ENCODE data around the gene BCL11A. TPM values are rescaled to one million over a fixed set of nuclear protein-coding genes. Genes with fewer than 3 reads are reported as not detected.
A peak's percentile ranks its signal among the peaks of the same experiment; 100 is the strongest.

The BCL11A gene
- 1.1 TPM for polyA plus RNA-seq (2013, experiment 1 of 2)
- 1.1 TPM for polyA plus RNA-seq (2013, experiment 2 of 2)

GRCh38 chr2:60553495-60554073, at the start of gene BCL11A:
TSS of gene BCL11A (minus strand) at chr2:60553654. CDS start at chr2:60553270, 384 bp downstream.
- Histone ChIP-seq H3K4me1 (ENCODE audit: control insufficient read depth, insufficient read depth, low read depth, low read length) (peaks cover 22% of the 10 kb centered on the region), H3K27ac (ENCODE audit: low read length, poor library complexity, severe bottlenecking) (peak within 1 kb of the TSS; percentile 64)

DNA sequence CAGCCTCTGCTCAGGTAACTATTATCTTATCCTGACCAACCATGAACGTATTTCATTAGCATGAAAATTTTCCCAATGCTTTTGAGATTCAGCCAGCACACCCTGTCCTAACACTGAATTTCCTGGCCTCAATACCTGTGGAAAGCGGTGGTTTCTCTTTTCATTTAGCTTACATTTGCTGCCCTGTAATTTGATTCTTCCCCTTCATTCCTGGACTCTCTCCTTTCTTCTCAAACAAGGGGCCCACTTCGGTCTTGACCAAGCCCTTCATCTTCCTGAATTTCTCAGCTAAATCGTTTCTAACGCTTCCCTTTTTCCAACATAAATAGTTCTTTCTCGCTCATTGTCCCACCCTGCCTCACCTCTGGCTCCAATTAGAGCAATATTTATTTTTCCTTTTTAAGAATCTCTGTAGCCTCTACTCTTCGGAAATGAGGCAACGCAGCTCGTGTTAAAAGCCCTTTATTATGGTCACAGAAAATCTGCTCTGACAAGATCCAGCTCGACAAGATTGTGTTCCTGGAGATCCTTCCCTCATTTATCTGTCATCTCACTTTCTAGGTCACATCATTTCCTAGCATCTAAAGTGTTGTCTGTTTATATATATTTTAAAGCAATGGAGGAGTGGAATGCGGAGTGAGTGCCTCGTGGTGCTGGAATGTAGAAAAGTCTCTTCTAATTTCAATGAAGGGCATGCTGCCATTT, 49.5 kb upstream of the BCL11A start:
- Histone ChIP-seq H3K14ac (ENCODE audit: low read length in 2 of 2) (no peak overlapping the region), H3K36me3 (ENCODE audit: control insufficient read depth in 1 of 2, insufficient read depth in 2 of 2, low read depth in 1 of 2, low read length in 2 of 2) (no peaks in the 10 kb centered on the region), H3K18ac (ENCODE audit: low read depth in 1 of 2, low read length in 2 of 2) (no peak overlapping the region), H2BK15ac (ENCODE audit: low read depth, poor library complexity, severe bottlenecking) (no peak overlapping the region), H3K23ac (ENCODE audit: low read length in 2 of 2) (no peak overlapping the region), H3K4ac (ENCODE audit: low read depth in 1 of 2, low read length in 2 of 2) (no peak overlapping the region), H3K27me3 (ENCODE audit: control insufficient read depth in 1 of 2, insufficient read depth in 1 of 2, low read length in 2 of 2) (peaks cover 0 to 3% of the 10 kb centered on the region in 2 experiments), H3K4me2 (ENCODE audit: low read length, poor library complexity, severe bottlenecking) (no peak overlapping the region), H4K8ac (ENCODE audit: low read length) (no peak overlapping the region), H2BK12ac (ENCODE audit: low read length in 2 of 2) (no peak overlapping the region), H2BK5ac (ENCODE audit: low read depth, low read length, poor library complexity, severe bottlenecking) (no peak overlapping the region), H3K9me3 (ENCODE audit: control insufficient read depth, low read length) (no peaks in the 10 kb centered on the region), H3K27ac (ENCODE audit: low read length, poor library complexity, severe bottlenecking) (no peak overlapping the region), H3K4me3 (ENCODE audit: insufficient read depth in 1 of 2, low read depth in 1 of 2, low read length in 2 of 2) (no peak overlapping the region), H2AFZ (ENCODE audit: low read depth, low read length) (no peak overlapping the region), H3K9ac (ENCODE audit: low read length) (no peak overlapping the region), H3K4me1 (ENCODE audit: control insufficient read depth, insufficient read depth, low read depth, low read length) (no peaks in the 10 kb centered on the region), H3K79me1 (replicated peaks; ENCODE audit: low read length, poor library complexity, severe bottlenecking) (no peaks in the 10 kb centered on the region), H4K91ac (ENCODE audit: low read length) (no peak overlapping the region), H2AK5ac (ENCODE audit: low read length, severe bottlenecking) (no peak overlapping the region), H2BK120ac (ENCODE audit: low read depth, low read length) (no peak overlapping the region)
- 40% methylated on average over 11 of the region's 12 CpGs for WGBS
- no peak for DNase-seq

More at GRCh38 chr2:60553495-60554073, at the start of gene BCL11A:
- no peak within 1 kb of the TSS for H2AK5ac ChIP-seq (ENCODE audit: low read length, severe bottlenecking)
- no peak within 1 kb of the TSS for H2BK120ac ChIP-seq (ENCODE audit: low read depth, low read length)
- H3K79me1 ChIP-seq (replicated peaks; ENCODE audit: low read length, poor library complexity, severe bottlenecking), result peaks cover 17% of the 10 kb centered on the region
- H3K23ac ChIP-seq (ENCODE audit: low read length in 2 of 2), result peak within 1 kb of the TSS in 1 of 2 experiments; percentile 70
- 2% methylated on average over 17 of the region's 35 CpGs for WGBS
- H2BK12ac ChIP-seq (ENCODE audit: low read length in 2 of 2), result no peak within 1 kb of the TSS
- H3K9ac ChIP-seq (ENCODE audit: low read length), result no peak within 1 kb of the TSS
- H3K4me3 ChIP-seq (ENCODE audit: insufficient read depth in 1 of 2, low read depth in 1 of 2, low read length in 2 of 2), result peak within 1 kb of the TSS; percentile 74 to 80
- no peak within 1 kb of the TSS for H4K91ac ChIP-seq (ENCODE audit: low read length)
- no peak within 1 kb of the TSS for H3K4ac ChIP-seq (ENCODE audit: low read depth in 1 of 2, low read length in 2 of 2)
- no peak within 1 kb of the TSS for H3K14ac ChIP-seq (ENCODE audit: low read length in 2 of 2)
- H3K27me3 ChIP-seq (ENCODE audit: control insufficient read depth in 1 of 2, insufficient read depth in 1 of 2, low read length in 2 of 2), result peaks cover 29 to 82% of the 10 kb centered on the region in 2 experiments
- peak; percentile 82 for DNase-seq
- H2BK15ac ChIP-seq (ENCODE audit: low read depth, poor library complexity, severe bottlenecking), result no peak within 1 kb of the TSS
- no peaks in the 10 kb centered on the region for H3K9me3 ChIP-seq (ENCODE audit: control insufficient read depth, low read length)
- H2BK5ac ChIP-seq (ENCODE audit: low read depth, low read length, poor library complexity, severe bottlenecking), result no peak within 1 kb of the TSS
- peak within 1 kb of the TSS; percentile 100 for H3K4me2 ChIP-seq (ENCODE audit: low read length, poor library complexity, severe bottlenecking)
- peak within 1 kb of the TSS; percentile 16 to 76 for H3K18ac ChIP-seq (ENCODE audit: low read depth in 1 of 2, low read length in 2 of 2)
- H3K36me3 ChIP-seq (ENCODE audit: control insufficient read depth in 1 of 2, insufficient read depth in 2 of 2, low read depth in 1 of 2, low read length in 2 of 2), result no peaks in the 10 kb centered on the region
- H4K8ac ChIP-seq (ENCODE audit: low read length), result peak within 1 kb of the TSS; percentile 32
- H2AFZ ChIP-seq (ENCODE audit: low read depth, low read length), result peak within 1 kb of the TSS; percentile 70

- Histone ChIP-seq H2AK5ac (ENCODE audit: low read length, severe bottlenecking) (no peak overlapping the region), H3K27me3 (ENCODE audit: control insufficient read depth in 1 of 2, insufficient read depth in 1 of 2, low read length in 2 of 2) (peaks cover 0 to 3% of the 10 kb centered on the region in 2 experiments)
- WGBS, result 95% methylated on average over 2 of the region's 6 CpGs
Measured at GRCh38 chr2:60602388-60602787, 48.9 kb upstream of the BCL11A start.

DNA sequence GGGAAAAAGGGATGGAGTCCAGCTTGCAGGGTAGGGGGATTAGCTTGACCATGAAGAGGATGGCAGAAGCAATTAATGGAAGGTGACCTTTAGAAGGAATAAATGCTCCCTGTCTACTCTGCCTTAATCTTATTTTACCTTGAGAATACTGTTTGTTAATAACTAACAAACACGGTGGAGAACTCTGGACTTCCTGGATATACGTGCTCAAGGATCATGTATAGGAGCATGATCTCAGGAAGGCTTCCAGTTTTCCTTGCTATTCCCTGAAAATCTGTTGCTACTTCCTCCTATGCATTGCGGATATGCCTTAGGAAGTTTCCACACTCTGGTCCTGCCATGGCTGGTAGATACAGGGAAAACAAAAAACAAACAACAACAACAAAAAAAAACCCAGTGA, 44.8 kb upstream of the BCL11A start:
- no peak overlapping the region for H2BK5ac ChIP-seq (ENCODE audit: low read depth, low read length, poor library complexity, severe bottlenecking)
- no peak overlapping the region for H2BK15ac ChIP-seq (ENCODE audit: low read depth, poor library complexity, severe bottlenecking)
- H2AFZ ChIP-seq (ENCODE audit: low read depth, low read length), result no peak overlapping the region
- no peaks in the 10 kb centered on the region for H3K79me1 ChIP-seq (replicated peaks; ENCODE audit: low read length, poor library complexity, severe bottlenecking)
- no peak overlapping the region for H3K4ac ChIP-seq (ENCODE audit: low read depth in 1 of 2, low read length in 2 of 2)
- H3K23ac ChIP-seq (ENCODE audit: low read length in 2 of 2), result no peak overlapping the region
- no peak overlapping the region for H2AK5ac ChIP-seq (ENCODE audit: low read length, severe bottlenecking)
- WGBS, result 96% methylated on average over 3 of the region's 3 CpGs
- no peak overlapping the region for H2BK120ac ChIP-seq (ENCODE audit: low read depth, low read length)
- H3K9ac ChIP-seq (ENCODE audit: low read length), result no peak overlapping the region
- no peaks in the 10 kb centered on the region for H3K36me3 ChIP-seq (ENCODE audit: control insufficient read depth in 1 of 2, insufficient read depth in 2 of 2, low read depth in 1 of 2, low read length in 2 of 2)
- H3K18ac ChIP-seq (ENCODE audit: low read depth in 1 of 2, low read length in 2 of 2), result no peak overlapping the region
- H4K8ac ChIP-seq (ENCODE audit: low read length), result no peak overlapping the region
- no peak overlapping the region for H3K14ac ChIP-seq (ENCODE audit: low read length in 2 of 2)
- no peaks in the 10 kb centered on the region for H3K4me1 ChIP-seq (ENCODE audit: control insufficient read depth, insufficient read depth, low read depth, low read length)
- H2BK12ac ChIP-seq (ENCODE audit: low read length in 2 of 2), result no peak overlapping the region
- no peak overlapping the region for H3K4me2 ChIP-seq (ENCODE audit: low read length, poor library complexity, severe bottlenecking)
- no peak overlapping the region for H3K27ac ChIP-seq (ENCODE audit: low read length, poor library complexity, severe bottlenecking)
- no peak overlapping the region for H4K91ac ChIP-seq (ENCODE audit: low read length)
- H3K4me3 ChIP-seq (ENCODE audit: insufficient read depth in 1 of 2, low read depth in 1 of 2, low read length in 2 of 2), result no peak overlapping the region
- DNase-seq, result no peak
- peaks cover 5% of the 10 kb centered on the region for H3K9me3 ChIP-seq (ENCODE audit: control insufficient read depth, low read length)
- H3K27me3 ChIP-seq (ENCODE audit: control insufficient read depth in 1 of 2, insufficient read depth in 1 of 2, low read length in 2 of 2), result peaks cover 3% of the 10 kb centered on the region in 2 experiments

More at GRCh38 chr2:60602388-60602787, 48.9 kb upstream of the BCL11A start:
- Histone ChIP-seq H2BK12ac (ENCODE audit: low read length in 2 of 2) (no peak overlapping the region), H3K9ac (ENCODE audit: low read length) (no peak overlapping the region), H3K18ac (ENCODE audit: low read depth in 1 of 2, low read length in 2 of 2) (no peak overlapping the region), H4K91ac (ENCODE audit: low read length) (no peak overlapping the region), H2BK5ac (ENCODE audit: low read depth, low read length, poor library complexity, severe bottlenecking) (no peak overlapping the region), H2BK15ac (ENCODE audit: low read depth, poor library complexity, severe bottlenecking) (no peak overlapping the region), H4K8ac (ENCODE audit: low read length) (no peak overlapping the region), H2BK120ac (ENCODE audit: low read depth, low read length) (no peak overlapping the region), H3K4ac (ENCODE audit: low read depth in 1 of 2, low read length in 2 of 2) (no peak overlapping the region), H3K4me2 (ENCODE audit: low read length, poor library complexity, severe bottlenecking) (no peak overlapping the region), H3K23ac (ENCODE audit: low read length in 2 of 2) (no peak overlapping the region), H3K14ac (ENCODE audit: low read length in 2 of 2) (no peak overlapping the region), H2AFZ (ENCODE audit: low read depth, low read length) (no peak overlapping the region), H3K36me3 (ENCODE audit: control insufficient read depth in 1 of 2, insufficient read depth in 2 of 2, low read depth in 1 of 2, low read length in 2 of 2) (no peaks in the 10 kb centered on the region), H3K4me3 (ENCODE audit: insufficient read depth in 1 of 2, low read depth in 1 of 2, low read length in 2 of 2) (no peak overlapping the region), H3K27ac (ENCODE audit: low read length, poor library complexity, severe bottlenecking) (no peak overlapping the region), H3K4me1 (ENCODE audit: control insufficient read depth, insufficient read depth, low read depth, low read length) (no peaks in the 10 kb centered on the region), H3K79me1 (replicated peaks; ENCODE audit: low read length, poor library complexity, severe bottlenecking) (no peaks in the 10 kb centered on the region), H3K9me3 (ENCODE audit: control insufficient read depth, low read length) (no peaks in the 10 kb centered on the region)
- DNase-seq, result no peak

All from mesenchymal stem cell (in vitro differentiated cells and primary cell).